GM19099 (cell line): Measurements from ENCODE around the gene KDM7A.

ENCODE experiments used
- POLR2A ChIP-seq: IDR thresholded peaks from 3 replicates; pipeline ENCODE4 v1.6.1; 2011; ENCODE audit warnings: low read depth; ENCODE audit not compliant: insufficient read length; ENCODE audit errors: extremely low read depth

Gene KDM7A, protein sequence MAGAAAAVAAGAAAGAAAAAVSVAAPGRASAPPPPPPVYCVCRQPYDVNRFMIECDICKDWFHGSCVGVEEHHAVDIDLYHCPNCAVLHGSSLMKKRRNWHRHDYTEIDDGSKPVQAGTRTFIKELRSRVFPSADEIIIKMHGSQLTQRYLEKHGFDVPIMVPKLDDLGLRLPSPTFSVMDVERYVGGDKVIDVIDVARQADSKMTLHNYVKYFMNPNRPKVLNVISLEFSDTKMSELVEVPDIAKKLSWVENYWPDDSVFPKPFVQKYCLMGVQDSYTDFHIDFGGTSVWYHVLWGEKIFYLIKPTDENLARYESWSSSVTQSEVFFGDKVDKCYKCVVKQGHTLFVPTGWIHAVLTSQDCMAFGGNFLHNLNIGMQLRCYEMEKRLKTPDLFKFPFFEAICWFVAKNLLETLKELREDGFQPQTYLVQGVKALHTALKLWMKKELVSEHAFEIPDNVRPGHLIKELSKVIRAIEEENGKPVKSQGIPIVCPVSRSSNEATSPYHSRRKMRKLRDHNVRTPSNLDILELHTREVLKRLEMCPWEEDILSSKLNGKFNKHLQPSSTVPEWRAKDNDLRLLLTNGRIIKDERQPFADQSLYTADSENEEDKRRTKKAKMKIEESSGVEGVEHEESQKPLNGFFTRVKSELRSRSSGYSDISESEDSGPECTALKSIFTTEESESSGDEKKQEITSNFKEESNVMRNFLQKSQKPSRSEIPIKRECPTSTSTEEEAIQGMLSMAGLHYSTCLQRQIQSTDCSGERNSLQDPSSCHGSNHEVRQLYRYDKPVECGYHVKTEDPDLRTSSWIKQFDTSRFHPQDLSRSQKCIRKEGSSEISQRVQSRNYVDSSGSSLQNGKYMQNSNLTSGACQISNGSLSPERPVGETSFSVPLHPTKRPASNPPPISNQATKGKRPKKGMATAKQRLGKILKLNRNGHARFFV

GRCh38 chr7:140176811-140177702 is at the start of gene KDM7A:
Gene KDM7A (minus strand): TSS chr7:140176983. CDS start chr7:140176937, 46 bp downstream.
- TF ChIP-seq POLR2A: peak; percentile 32

- TF ChIP-seq POLR2A: no peak
Measured at GRCh38 chr7:140225562-140226249, 48.9 kb upstream of the KDM7A start.

- no peak for TF ChIP-seq POLR2A
Measured at GRCh38 chr7:140223515-140224221, 46.9 kb upstream of the KDM7A start.

DNA sequence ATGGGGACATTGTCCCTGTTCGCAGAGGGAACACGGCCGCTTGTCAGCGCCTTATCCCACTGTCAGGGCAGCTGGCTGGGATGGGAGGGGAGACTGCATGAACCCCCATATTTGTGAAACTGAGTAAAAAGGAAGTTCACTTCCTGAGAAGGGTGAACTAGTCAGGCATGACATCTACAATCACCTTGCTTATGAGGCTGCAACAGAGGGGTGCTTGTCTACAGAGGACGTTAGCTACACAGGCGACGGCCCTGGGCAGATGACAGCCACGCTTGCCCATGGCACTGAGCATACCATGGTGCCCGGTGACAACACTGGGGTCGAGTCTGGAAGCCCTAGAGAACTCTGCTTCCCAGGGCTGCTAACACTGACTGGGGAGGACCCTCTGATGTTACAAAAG is 46.0 kb upstream of the KDM7A start:
- TF ChIP-seq POLR2A: no peak

GRCh38 chr7:140219672-140220524 is 43.1 kb upstream of the KDM7A start:
- TF ChIP-seq POLR2A: no peak

- no peak for TF ChIP-seq POLR2A
Measured at GRCh38 chr7:140218656-140219055, 41.9 kb upstream of the KDM7A start.

GRCh38 chr7:140217750-140218501 is 41.1 kb upstream of the KDM7A start:
- no peak for TF ChIP-seq POLR2A

DNA sequence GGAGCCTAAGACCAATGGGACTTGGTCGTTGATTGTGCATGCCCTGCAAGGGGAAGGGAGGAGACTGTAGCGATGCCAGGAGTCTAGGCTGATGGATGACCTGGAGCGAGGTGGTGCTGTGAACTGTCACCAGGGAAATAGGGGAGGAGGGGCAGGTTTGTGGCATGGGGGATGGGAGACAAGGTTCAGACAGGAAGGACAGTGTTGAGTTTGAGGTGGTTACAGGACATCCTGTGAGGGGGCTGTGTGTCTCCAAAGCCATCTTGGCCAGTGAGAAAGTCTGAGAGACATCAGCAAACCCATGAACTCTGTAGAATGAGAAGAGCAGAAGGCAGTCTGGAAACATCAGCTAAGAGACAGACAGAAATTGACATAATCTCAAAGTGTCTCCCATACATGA is 38.5 kb upstream of the KDM7A start:
- TF ChIP-seq POLR2A: no peak

DNA sequence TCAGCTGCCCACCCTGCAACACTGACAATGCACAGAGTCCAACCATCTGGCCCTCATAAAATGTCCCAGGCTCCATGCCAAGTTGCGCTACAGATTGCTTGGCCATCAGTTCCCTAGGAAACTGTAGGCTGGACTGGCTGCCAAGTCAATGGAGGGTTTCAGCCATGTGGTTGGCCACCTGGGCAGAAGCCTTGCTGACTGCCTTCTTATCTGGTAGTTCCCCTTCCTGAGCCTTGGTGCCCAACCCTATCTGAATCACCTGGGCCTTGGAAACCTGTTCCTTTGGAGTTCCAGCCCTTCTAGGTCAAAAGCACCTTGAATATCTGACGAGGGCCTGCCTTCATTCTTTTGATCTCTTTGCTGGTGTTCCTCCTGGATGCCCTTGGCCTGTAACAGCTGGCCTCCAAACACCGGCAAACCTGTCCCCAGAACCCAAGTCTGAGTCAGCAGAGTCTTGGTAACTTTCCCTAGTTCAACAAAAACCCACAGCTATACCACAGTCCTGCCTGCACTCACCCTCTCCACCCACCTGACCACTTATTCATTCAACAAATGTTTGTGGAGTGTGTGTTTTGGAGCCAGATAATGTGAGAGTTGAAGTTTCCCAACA is 37.4 kb upstream of the KDM7A start:
- no peak for TF ChIP-seq POLR2A

DNA sequence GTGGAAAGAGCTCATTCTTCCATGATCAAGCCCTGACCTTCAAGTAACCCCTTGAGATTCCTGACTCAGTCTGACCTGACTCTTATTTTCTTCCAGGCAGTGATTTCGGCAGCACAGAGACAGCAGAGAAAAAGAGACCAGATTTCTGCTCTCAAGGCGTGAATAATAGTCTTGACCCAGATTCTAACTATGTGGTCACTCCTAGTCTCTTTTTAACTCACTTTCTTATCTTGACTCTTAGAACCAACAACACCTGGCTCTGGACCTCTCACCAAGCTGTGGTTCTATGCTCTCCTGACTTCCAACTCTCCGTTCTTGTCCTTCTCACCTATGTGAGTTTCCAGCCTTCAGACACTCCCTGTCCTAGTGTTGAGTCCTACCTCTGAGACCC is 36.9 kb upstream of the KDM7A start:
- no peak for TF ChIP-seq POLR2A

- TF ChIP-seq POLR2A: no peak
Measured at GRCh38 chr7:140212100-140212881, 35.5 kb upstream of the KDM7A start.
